Choroid plexus epithelial cell (primary cell): ENCODE results near the gene GRAMD1A.

ENCODE experiments used
- DNase-seq: peaks from one replicate; pipeline ENCODE4 v3.0.0-alpha.2; 2010; ENCODE audit warnings: low read depth
- H3K4me3 ChIP-seq: 2 replicates; pipeline ENCODE4 v1.5.1; 2011; ENCODE audit warnings: low read depth, mild to moderate bottlenecking, control low read depth, low read length, moderate library complexity
- CTCF ChIP-seq: conservative IDR thresholded peaks from 2 replicates; pipeline ENCODE4 v1.5.1; 2011; ENCODE audit warnings: low read depth, mild to moderate bottlenecking, control low read depth, inconsistent platforms, low read length, moderate library complexity

GRAMD1A gene

GRCh38 chr19:35037716-35038622 is 37.8 kb downstream of the GRAMD1A start:
- H3K4me3 ChIP-seq: no peak overlapping the region
- TF ChIP-seq CTCF: no peak
- no peak for DNase-seq

GRCh38 chr19:35038623-35039512 is 38.7 kb downstream of the GRAMD1A start:
- no peak for TF ChIP-seq CTCF
- no peak for DNase-seq
- H3K4me3 ChIP-seq: no peak overlapping the region

- TF ChIP-seq CTCF: no peak
- no peak overlapping the region for H3K4me3 ChIP-seq
- no peak for DNase-seq
Observed at GRCh38 chr19:35039881-35040825, 40.0 kb downstream of the GRAMD1A start.

- TF ChIP-seq CTCF: no peak
- no peak overlapping the region for H3K4me3 ChIP-seq
- peak; percentile 40 for DNase-seq
Observed at GRCh38 chr19:35040826-35041547, 40.9 kb downstream of the GRAMD1A start.

GRCh38 chr19:35041548-35042055 is 41.5 kb downstream of the GRAMD1A start, which contains the start of gene HPN:
TSS of gene HPN (plus strand) at chr19:35041721. CDS start at chr19:35042507, 786 bp downstream.
- no peak within 1 kb of the TSS for H3K4me3 ChIP-seq
- no peak for DNase-seq
- no peak for TF ChIP-seq CTCF
